ENCODE data around the gene HTRA1.

GRCh38 chr10:122481296-122482056, 20.1 kb downstream of the HTRA1 start:
- no peak for TF ChIP-seq GATA2 (IDR thresholded peaks at IDR 0.05; ENCODE audit: low read depth, low read length)
- TF ChIP-seq GATA3 (IDR thresholded peaks at IDR 0.05; ENCODE audit: low read depth, low read length), result no peak
